WTC11 (cell line): Measurements from ENCODE around the gene RHBDL1. TPM values are rescaled to one million over a fixed set of nuclear protein-coding genes. Genes with fewer than 3 reads are reported as not detected.

Source experiments
- ATAC-seq: fragments of 200-7000 bp; cut with Tn5 transposase; 2 replicates; pipeline ENCODE4 v1.10.0; 2021; ENCODE audit warnings: mild to moderate bottlenecking, moderate library complexity
- CTCF ChIA-PET: fragments of 300-600 bp; sonication (Branson Sonifier 250); formaldehyde crosslinking; loops from one replicate; lab custom pipeline; 2021; ENCODE audit warnings: antibody characterized with exemption; lab: Charles Lee
- POLR2A ChIA-PET: fragments of 350-600 bp; sonication (Branson Sonifier 250); formaldehyde crosslinking; loops from one replicate; lab custom pipeline; 2021; ENCODE audit warnings: antibody characterized with exemption; lab: Charles Lee
- DNase-seq: peaks from one replicate; pipeline ENCODE4 v3.0.0; 2021; ENCODE audit warnings: low spot score
- H3K27ac Mint-ChIP-seq: 2 replicates; pipeline ENCODE4 v1.8.0; 2021; ENCODE audit warnings: mixed read lengths
- H3K27me3 Mint-ChIP-seq: 2 replicates; pipeline ENCODE4 v1.8.0; 2021; ENCODE audit warnings: low read depth, mild to moderate bottlenecking, moderate library complexity, mixed read lengths
- H3K36me3 Mint-ChIP-seq: 2 replicates; pipeline ENCODE4 v1.8.0; 2021; ENCODE audit warnings: mixed read lengths
- H3K4me1 Mint-ChIP-seq: 2 replicates; pipeline ENCODE4 v1.8.0; 2022; ENCODE audit warnings: mixed read lengths
- H3K4me3 Mint-ChIP-seq: 2 replicates; pipeline ENCODE4 v1.8.0; 2021; ENCODE audit warnings: mild to moderate bottlenecking, moderate library complexity, mixed read lengths
- H3K9me3 Mint-ChIP-seq: 2 replicates; pipeline ENCODE4 v1.8.0; 2021; ENCODE audit warnings: mixed read lengths
- CBFB ChIP-seq: sonication (generic); formaldehyde crosslinking; IDR thresholded peaks from 2 replicates; pipeline ENCODE4 v1.8.1; 2022; ENCODE audit warnings: mild to moderate bottlenecking, low read depth, missing genetic modification reagents
- CREB1 ChIP-seq: sonication (generic); formaldehyde crosslinking; IDR thresholded peaks from 2 replicates; pipeline ENCODE4 v1.8.0; 2023; ENCODE audit warnings: mild to moderate bottlenecking, missing genetic modification reagents
- CREM ChIP-seq: sonication (generic); formaldehyde crosslinking; IDR thresholded peaks from 2 replicates; pipeline ENCODE4 v1.8.1; 2022; ENCODE audit warnings: mild to moderate bottlenecking, missing genetic modification reagents, moderate library complexity
- CTCF ChIP-seq: fragments of 200-600 bp; IDR thresholded peaks from 2 replicates; pipeline ENCODE4 v1.8.0; 2022; ENCODE audit warnings: antibody characterized with exemption
- EMX1 ChIP-seq: fragments of 250-450 bp; sonication (Bioruptor Pico); IDR thresholded peaks from 2 replicates; pipeline ENCODE4 v1.8.0; 2021; ENCODE audit warnings: mild to moderate bottlenecking
- FOXJ3 ChIP-seq: sonication (generic); formaldehyde crosslinking; IDR thresholded peaks from 2 replicates; pipeline ENCODE4 v1.9.0; 2021; ENCODE audit warnings: missing genetic modification reagents, mild to moderate bottlenecking, borderline replicate concordance
- FOXK1 ChIP-seq: sonication (generic); formaldehyde crosslinking; IDR thresholded peaks from 2 replicates; pipeline ENCODE4 v1.8.0; 2022; ENCODE audit warnings: mild to moderate bottlenecking, moderate library complexity, missing genetic modification reagents
- GABPB1 ChIP-seq: sonication (generic); formaldehyde crosslinking; IDR thresholded peaks from 2 replicates; pipeline ENCODE4 v1.8.1; 2023; ENCODE audit warnings: mild to moderate bottlenecking, missing genetic modification reagents
- GTF2I ChIP-seq: fragments of 250-450 bp; sonication (Bioruptor Pico); conservative IDR thresholded peaks from 2 replicates; pipeline ENCODE4 v1.4.0; 2021; ENCODE audit warnings: mild to moderate bottlenecking
- HMGXB4 ChIP-seq: sonication (generic); formaldehyde crosslinking; IDR thresholded peaks from 2 replicates; pipeline ENCODE4 v1.8.1; 2023; ENCODE audit warnings: mild to moderate bottlenecking, moderate library complexity, missing genetic modification reagents
- JUN ChIP-seq: sonication (generic); formaldehyde crosslinking; IDR thresholded peaks from 2 replicates; pipeline ENCODE4 v1.8.0; 2023; ENCODE audit warnings: mild to moderate bottlenecking, missing genetic modification reagents
- KAT7 ChIP-seq: sonication (generic); formaldehyde crosslinking; IDR thresholded peaks from 2 replicates; pipeline ENCODE4 v1.8.1; 2023; ENCODE audit warnings: missing genetic modification reagents, mild to moderate bottlenecking, borderline replicate concordance
- MAX ChIP-seq: sonication (generic); formaldehyde crosslinking; IDR thresholded peaks from 2 replicates; pipeline ENCODE4 v1.8.0; 2022; ENCODE audit warnings: mild to moderate bottlenecking, missing genetic modification reagents
- NFE2L1 ChIP-seq: sonication (generic); formaldehyde crosslinking; IDR thresholded peaks from 2 replicates; pipeline ENCODE4 v1.8.1; 2023; ENCODE audit warnings: missing genetic modification reagents
- NFYB ChIP-seq: sonication (generic); formaldehyde crosslinking; conservative IDR thresholded peaks from 2 replicates; pipeline ENCODE4 v1.8.0; 2022; ENCODE audit warnings: low read depth, missing genetic modification reagents
- NR1H2 ChIP-seq: sonication (generic); formaldehyde crosslinking; IDR thresholded peaks from 2 replicates; pipeline ENCODE4 v1.9.0; 2021; ENCODE audit warnings: mild to moderate bottlenecking, moderate library complexity, missing genetic modification reagents
- PREB ChIP-seq: sonication (generic); formaldehyde crosslinking; IDR thresholded peaks from 2 replicates; pipeline ENCODE4 v1.8.1; 2022; ENCODE audit warnings: mild to moderate bottlenecking, missing genetic modification reagents, moderate library complexity, borderline replicate concordance
- RELA ChIP-seq: sonication (generic); formaldehyde crosslinking; IDR thresholded peaks from 2 replicates; pipeline ENCODE4 v1.8.1; 2022; ENCODE audit warnings: missing genetic modification reagents, mild to moderate bottlenecking, borderline replicate concordance
- SMAD3 ChIP-seq: sonication (generic); formaldehyde crosslinking; IDR thresholded peaks from 2 replicates; pipeline ENCODE4 v1.8.0; 2022; ENCODE audit warnings: missing genetic modification reagents, mild to moderate bottlenecking, borderline replicate concordance
- SMAD4 ChIP-seq: sonication (generic); formaldehyde crosslinking; IDR thresholded peaks from 2 replicates; pipeline ENCODE4 v1.8.0; 2022; ENCODE audit warnings: mild to moderate bottlenecking, missing genetic modification reagents
- SOX15 ChIP-seq: fragments of 250-450 bp; sonication (Bioruptor Pico); IDR thresholded peaks from 2 replicates; pipeline ENCODE4 v1.9.0; 2021; ENCODE audit warnings: mild to moderate bottlenecking
- SP1 ChIP-seq: sonication (generic); formaldehyde crosslinking; conservative IDR thresholded peaks from 2 replicates; pipeline ENCODE4 v1.8.1; 2022; ENCODE audit warnings: missing genetic modification reagents
- TCF7 ChIP-seq: sonication (generic); formaldehyde crosslinking; IDR thresholded peaks from 2 replicates; pipeline ENCODE4 v1.8.0; 2022; ENCODE audit warnings: mild to moderate bottlenecking, low read depth, missing genetic modification reagents, moderate library complexity
- TEAD1 ChIP-seq: sonication (generic); formaldehyde crosslinking; IDR thresholded peaks from 2 replicates; pipeline ENCODE4 v1.8.0; 2022; ENCODE audit warnings: mild to moderate bottlenecking, missing genetic modification reagents
- USF1 ChIP-seq: sonication (generic); formaldehyde crosslinking; IDR thresholded peaks from 2 replicates; pipeline ENCODE4 v1.8.0; 2022; ENCODE audit warnings: mild to moderate bottlenecking, missing genetic modification reagents
- ZNF425 ChIP-seq: fragments of 250-450 bp; sonication (Bioruptor Pico); conservative IDR thresholded peaks from 2 replicates; pipeline ENCODE4 v1.9.0; 2021; ENCODE audit warnings: mild to moderate bottlenecking
- ZNF671 ChIP-seq: fragments of 250-450 bp; sonication (Bioruptor Pico); IDR thresholded peaks from 2 replicates; pipeline ENCODE4 v1.8.0; 2021; ENCODE audit warnings: mild to moderate bottlenecking
- total RNA-seq: library from RNA; stranded (reverse); gene quantifications from 3 replicates; pipeline ENCODE4 v1.2.3, GENCODE V29; 2021

The RHBDL1 gene
- total RNA-seq, 1 experiment from 2014 or later: 8.2 TPM

- DNase-seq: no peak
- H3K9me3 Mint-ChIP-seq: no peaks in the 10 kb centered on the region
- CTCF ChIA-PET: interaction anchor here (0.7 to 2.7 kb wide), 7 partner anchors 13 to 103 kb away, joined by 3 to 12 read pairs (median 3); no protein-coding TSS in a partner anchor
These were observed 6.4 kb downstream of the RHBDL1 start for GRCh38 chr16:681746-682427.

More at GRCh38 chr16:681746-682427, 6.4 kb downstream of the RHBDL1 start:
- TF ChIP-seq SOX15 (CRISPR knock-in tag) (no peak), RELA (CRISPR knock-in tag) (0 out of 2 replicates have a peak, but pooled peaks have one; percentile 48), ZNF671 (no peak), FOXK1 (CRISPR knock-in tag) (no peak), SMAD3 (CRISPR knock-in tag) (no peak), JUN (CRISPR knock-in tag) (no peak), GTF2I (no peak), EMX1 (no peak), SMAD4 (CRISPR knock-in tag) (no peak), NFYB (CRISPR knock-in tag) (no peak), FOXJ3 (CRISPR knock-in tag) (no peak), NFE2L1 (CRISPR knock-in tag) (no peak), USF1 (CRISPR knock-in tag) (0 out of 2 replicates have a peak, but pooled peaks have one; percentile 10), TCF7 (CRISPR knock-in tag) (no peak), GABPB1 (CRISPR knock-in tag) (no peak), NR1H2 (CRISPR knock-in tag) (no peak), ZNF425 (no peak), CREB1 (CRISPR knock-in tag) (no peak), TEAD1 (CRISPR knock-in tag) (0 out of 2 replicates have a peak, but pooled peaks have one; percentile 8), CBFB (CRISPR knock-in tag) (no peak), SP1 (CRISPR knock-in tag) (no peak), MAX (CRISPR knock-in tag) (0 out of 2 replicates have a peak, but pooled peaks have one; percentile 27), KAT7 (CRISPR knock-in tag) (no peak; the same call in 1 of the 2 replicates), PREB (CRISPR knock-in tag) (no peak), CREM (CRISPR knock-in tag) (no peak), HMGXB4 (no peak), CTCF (no peak)
- H3K4me1 Mint-ChIP-seq: peaks cover 21% of the 10 kb centered on the region
- peaks cover 25% of the 10 kb centered on the region for H3K36me3 Mint-ChIP-seq
- ATAC-seq: no peak
- H3K27ac Mint-ChIP-seq: no peak overlapping the region
- POLR2A ChIA-PET: no interaction called here
- no peaks in the 10 kb centered on the region for H3K27me3 Mint-ChIP-seq
- H3K4me3 Mint-ChIP-seq: peak overlapping the region; percentile 76
